ENCODE measurements around the gene CCDC86.

CCDC86 gene

DNA sequence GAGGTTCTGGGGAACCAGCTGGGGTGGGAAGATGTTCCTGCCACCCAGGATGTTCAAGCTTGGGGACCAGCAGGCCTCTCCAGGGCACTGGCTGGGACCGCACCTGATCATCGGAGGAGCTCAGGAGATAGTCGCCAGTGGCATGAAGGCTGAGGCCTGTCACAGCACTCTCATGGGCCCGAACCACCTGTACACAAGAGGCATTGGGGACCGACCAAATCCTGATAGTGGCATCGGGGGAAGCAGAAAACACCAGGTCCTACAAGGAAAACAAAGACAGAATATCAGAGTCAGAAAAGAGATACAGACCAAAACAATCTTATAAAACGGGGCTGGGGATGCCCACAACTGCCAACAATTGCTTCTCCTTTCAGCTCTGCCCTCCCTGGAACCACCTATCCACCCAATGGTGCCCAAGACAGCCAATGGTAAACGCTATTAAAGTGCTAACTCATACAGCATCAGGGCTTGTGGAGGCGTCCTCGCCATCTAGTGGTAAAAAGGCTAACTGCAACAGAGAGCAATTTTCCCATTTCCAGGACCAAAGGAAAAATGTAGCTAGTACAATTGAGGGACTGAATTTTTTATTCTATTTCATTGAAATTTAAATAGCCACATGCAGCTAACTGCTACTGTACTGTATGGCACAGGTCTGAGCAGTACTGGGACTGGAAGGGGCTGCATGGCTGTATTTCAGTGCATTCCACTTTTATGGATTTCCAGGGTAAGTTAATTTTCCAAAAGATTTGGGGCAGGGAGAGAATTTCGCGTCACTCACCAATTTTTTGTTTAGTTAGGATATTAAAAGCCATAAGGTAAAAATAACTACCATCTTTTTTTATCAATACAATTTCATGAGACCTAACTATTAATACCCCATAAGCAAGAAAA is 57.4 kb downstream of the CCDC86 start:
- peak; percentile 76 for DNase-seq

GRCh38 chr11:60899977-60900376 is 58.1 kb downstream of the CCDC86 start:
- no peak for DNase-seq
